Retinal pigment epithelial cell (primary cell): ENCODE data around the gene SPAG16.

ENCODE experiments used
- DNase-seq: peaks from one replicate; pipeline ENCODE4 v3.0.0-alpha.2; 2010; ENCODE audit warnings: low read depth
- H3K4me3 ChIP-seq: 2 replicates; pipeline ENCODE4 v1.5.1; 2011; ENCODE audit warnings: mild to moderate bottlenecking, low read length, control low read depth, moderate library complexity
- CTCF ChIP-seq: conservative IDR thresholded peaks from 2 replicates; pipeline ENCODE4 v1.5.1; 2011; ENCODE audit warnings: low read depth, low read length, control low read depth, inconsistent platforms

SPAG16 gene

GRCh38 chr2:213419980-213420379 is 135.7 kb downstream of the SPAG16 start:
- DNase-seq: no peak
- TF ChIP-seq CTCF: no peak
- no peak overlapping the region for H3K4me3 ChIP-seq

DNA sequence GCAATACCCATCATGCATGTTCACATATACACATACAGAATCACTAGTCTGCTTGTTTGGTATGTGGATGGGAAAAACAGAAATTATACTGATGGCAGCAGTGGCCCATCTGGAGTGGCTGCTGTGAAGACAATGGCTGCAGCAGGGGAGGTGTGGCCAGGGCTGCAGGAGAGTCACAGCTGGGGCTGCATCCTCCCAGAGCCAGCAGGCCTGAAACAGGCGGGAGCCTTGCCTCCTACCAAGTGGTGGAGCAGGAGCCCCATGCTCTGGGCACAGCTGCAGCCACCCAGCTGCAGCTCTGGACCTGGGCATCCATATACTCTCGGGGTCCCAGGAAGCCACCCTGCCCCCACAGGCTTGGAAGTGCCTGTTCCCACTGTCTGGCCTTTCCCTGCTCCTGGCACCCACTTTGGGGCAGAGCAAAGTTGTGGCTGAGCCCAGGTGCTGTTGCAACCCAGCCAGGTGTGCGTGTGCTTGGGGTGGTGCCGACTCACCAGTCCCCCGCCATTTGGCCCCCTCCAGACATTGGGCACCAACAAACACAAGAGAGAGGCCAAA is 136.6 kb downstream of the SPAG16 start:
- TF ChIP-seq CTCF: no peak
- no peak for DNase-seq

GRCh38 chr2:213422211-213422610 is 137.9 kb downstream of the SPAG16 start:
- H3K4me3 ChIP-seq: no peak overlapping the region
- DNase-seq: no peak
- TF ChIP-seq CTCF: no peak

More for the DNA sequence above, 136.6 kb downstream of the SPAG16 start:
- no peak overlapping the region for H3K4me3 ChIP-seq

DNA sequence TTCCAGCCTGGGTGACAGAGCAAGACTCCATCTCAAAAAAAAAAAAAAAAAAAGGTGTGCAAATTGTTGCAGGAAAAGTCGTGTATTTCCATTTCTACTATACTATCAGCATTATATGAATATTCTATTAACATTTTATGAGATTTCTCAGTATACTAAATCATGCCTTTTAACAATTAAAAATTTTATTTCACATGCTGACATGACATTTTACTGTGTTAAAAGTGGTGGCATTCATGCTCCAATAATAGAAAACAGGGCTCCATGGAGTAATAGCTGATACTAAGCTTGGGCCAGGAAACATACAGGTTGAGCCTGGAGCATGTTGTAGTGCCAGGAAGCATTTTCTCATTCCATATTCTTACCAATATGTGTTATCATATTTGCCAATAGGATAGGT is 141.4 kb downstream of the SPAG16 start:
- TF ChIP-seq CTCF: no peak
- H3K4me3 ChIP-seq: no peak overlapping the region

GRCh38 chr2:213429516-213429915 is 145.3 kb downstream of the SPAG16 start:
- no peak overlapping the region for H3K4me3 ChIP-seq
- peak; percentile 11 for DNase-seq
- no peak for TF ChIP-seq CTCF

More for the DNA sequence above, 141.4 kb downstream of the SPAG16 start:
- DNase-seq: no peak

- H3K4me3 ChIP-seq: no peak overlapping the region
- no peak for DNase-seq
- no peak for TF ChIP-seq CTCF
Measured at GRCh38 chr2:213443921-213444320, 159.7 kb downstream of the SPAG16 start.

DNA sequence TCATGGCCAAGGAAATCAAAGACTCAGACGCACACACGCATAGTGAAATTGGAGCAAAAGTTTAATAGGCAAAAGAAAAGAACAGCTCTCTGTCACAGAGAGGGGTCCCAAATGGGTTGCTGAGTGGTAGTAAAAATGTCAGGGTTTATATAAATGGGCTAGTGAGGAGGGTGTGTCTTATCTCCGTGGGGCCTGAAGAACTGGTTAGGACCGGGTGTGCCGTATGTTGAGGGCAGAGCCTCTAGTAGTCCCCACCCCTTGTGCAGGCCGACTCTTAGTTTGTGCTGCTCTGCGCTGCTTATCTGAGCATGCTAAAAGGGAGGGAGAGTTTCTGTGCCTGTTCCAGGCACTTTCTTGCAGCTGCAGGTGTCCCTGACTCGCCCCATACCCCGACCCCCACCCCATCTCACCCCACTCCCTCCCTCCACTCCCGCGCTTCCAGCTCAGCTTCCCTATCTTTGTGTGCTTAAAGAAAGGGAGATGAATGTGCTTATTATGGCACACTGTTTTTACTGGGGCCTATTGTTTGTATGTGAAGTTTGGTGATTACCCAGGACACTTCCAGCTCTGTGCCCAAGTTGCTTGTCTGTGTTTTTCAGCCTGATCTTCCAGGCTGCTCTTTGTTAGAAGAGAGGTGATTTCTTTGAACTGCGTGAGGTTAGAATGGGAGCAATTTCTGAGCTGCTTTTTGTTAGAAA is 167.4 kb downstream of the SPAG16 start:
- TF ChIP-seq CTCF: no peak
- no peak for DNase-seq
- H3K4me3 ChIP-seq: no peak overlapping the region
